Right lobe of liver (tissue), 6 donors: ENCODE data around the gene MACROD2. TPM values are rescaled to one million over a fixed set of nuclear protein-coding genes. Genes with fewer than 3 reads are reported as not detected.

Experiments
- ATAC-seq, 4 donors: fragments of 200-7000 bp; cut with Tn5 transposase; one replicate each; pipeline ENCODE4 v1.9.1; 2020; ENCODE audit warnings: mild to moderate bottlenecking in 4 of 4, moderate library complexity in 4 of 4
- DNase-seq, 3 donors: peaks; one replicate each; pipeline ENCODE4 v3.0.0-alpha.2; 2020
- H3K27ac ChIP-seq, 3 donors: fragments of 200-600 bp; one replicate each; pipeline ENCODE4 v1.8.0; 2022
- H3K27me3 ChIP-seq, 2 donors: fragments of 200-600 bp; one replicate each; pipeline ENCODE4 v1.8.0; 2022
- H3K36me3 ChIP-seq, 4 donors: fragments of 200-600 bp; sonication (generic) in 1 of 4; one replicate each; pipeline versions ENCODE4 v1.5.1 to v1.8.0; 2017 to 2022; ENCODE audit warnings: control low read depth in 1 of 4
- H3K4me1 ChIP-seq, 4 donors: fragments of 200-600 bp; sonication (generic) in 1 of 4; one replicate each; pipeline versions ENCODE4 v1.5.1 to v1.8.0; 2017 to 2022; ENCODE audit warnings: control low read depth in 1 of 4
- H3K4me3 ChIP-seq, 3 donors: fragments of 200-600 bp; one replicate each; pipeline ENCODE4 v1.8.0; 2022
- H3K9me3 ChIP-seq, 4 donors: fragments of 200-600 bp; sonication (generic) in 1 of 4; one replicate each; pipeline versions ENCODE4 v1.5.1 to v1.8.0; 2017 to 2022; ENCODE audit warnings: control low read depth in 1 of 4
- CTCF ChIP-seq, 4 donors: fragments of 200-600 bp in 3 of 4; fragments of 450-650 bp in 1 of 4; IDR thresholded peaks; one replicate each; pipeline versions ENCODE4 v1.5.1 to v1.8.0; 2016 to 2022; ENCODE audit warnings: antibody characterized with exemption in 4 of 4, mild to moderate bottlenecking in 2 of 4
- POLR2A ChIP-seq: fragments of 450-650 bp; IDR thresholded peaks from one replicate; pipeline ENCODE4 v1.6.1; 2017; ENCODE audit warnings: antibody characterized with exemption, mild to moderate bottlenecking
- WGBS: methylation state at CpG from one replicate; pipeline ENCODE4 v1.1.6; 2018; ENCODE audit warnings: low coverage, low lambda C conversion rate; ENCODE audit not compliant: insufficient coverage; ENCODE audit errors: missing lambda C conversion rate; 5-methylcytosine and 5-hydroxymethylcytosine counted together
- intact Hi-C, 2 donors: fragments of 100-400 bp; cut with DNase I; formaldehyde crosslinking; loops; one replicate each; pipeline versions ENCODE4 v1.11.2 to v1.14.1; 2022
- total RNA-seq, 6 experiments: library from RNA; depleted of rRNA in 2 of 6; stranded (reverse); fragments of >200 nt in 2 of 6; fragmentation: NEBNext Ultra II Directional in 3 of 6; extraction: Animal tissue kit (Norgen Biotek cat#: 25700) in 3 of 6; gene quantifications; one replicate each; pipeline versions ENCODE4 v1.1.0 to v1.2.4, GENCODE V29; 2016 to 2023
- donor health status: DM: no; HTN: yes; CAD: no.
- donor health status: DM: no; HTN: no; CAD: no.
- donor health status: DM: no; HTN: no; CAD: no.
- donor health status: DM: no; HTN: yes; CAD: no.
- donor health status: DM: no; HTN: yes; CAD: no.

Gene MACROD2
- total RNA-seq, 6 experiments from 2014 or later = 1.2 to 5.5 (median 3.3) TPM

- intact Hi-C loops = no loop called here
- H3K36me3 ChIP-seq = no peaks in the 10 kb centered on the region
- no peaks in the 10 kb centered on the region for H3K27me3 ChIP-seq
- WGBS = 85% methylated on average over 4 of the region's 4 CpGs
- H3K27ac ChIP-seq = no peak overlapping the region
- ATAC-seq (no peak), DNase-seq (no peak)
- no peak overlapping the region for H3K4me3 ChIP-seq
- TF ChIP-seq CTCF (IDR thresholded peaks at IDR 0.05) = no peak
- TF ChIP-seq POLR2A = no peak
- H3K4me1 ChIP-seq = no peaks in the 10 kb centered on the region
- H3K9me3 ChIP-seq = no peaks in the 10 kb centered on the region
Measured at GRCh38 chr20:14282140-14282539, 286.8 kb downstream of the MACROD2 start.

DNA sequence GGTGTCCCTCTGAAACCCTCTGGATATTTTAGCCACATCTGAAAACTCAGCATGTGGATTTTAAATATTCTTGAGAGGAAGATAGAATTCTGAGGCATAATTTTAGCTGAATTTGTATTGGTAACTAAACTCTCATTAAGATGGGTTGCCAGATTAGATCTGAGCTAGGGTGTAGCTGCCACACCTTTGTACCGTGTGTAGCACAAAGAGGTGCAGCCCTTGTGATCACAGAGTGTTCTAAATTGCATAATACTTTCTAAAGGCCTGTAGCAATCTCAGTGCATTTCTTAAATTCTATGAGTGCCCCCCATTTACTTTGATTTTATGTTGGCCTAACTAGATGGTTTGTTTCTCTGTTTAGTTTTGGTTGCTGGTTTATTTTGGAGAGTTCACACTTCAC lies 289.1 kb downstream of the MACROD2 start:
- H3K27me3 ChIP-seq = no peaks in the 10 kb centered on the region
- DNase-seq (no peak), ATAC-seq (no peak)
- no peaks in the 10 kb centered on the region for H3K36me3 ChIP-seq
- no peak overlapping the region for H3K4me3 ChIP-seq
- no peak overlapping the region for H3K27ac ChIP-seq
- no peaks in the 10 kb centered on the region for H3K4me1 ChIP-seq
- TF ChIP-seq CTCF (IDR thresholded peaks at IDR 0.05) = no peak
- no peak for TF ChIP-seq POLR2A
- 29% methylated on average over 1 of the region's 1 CpG for WGBS
- intact Hi-C loops = no loop called here
- no peaks in the 10 kb centered on the region for H3K9me3 ChIP-seq

DNA sequence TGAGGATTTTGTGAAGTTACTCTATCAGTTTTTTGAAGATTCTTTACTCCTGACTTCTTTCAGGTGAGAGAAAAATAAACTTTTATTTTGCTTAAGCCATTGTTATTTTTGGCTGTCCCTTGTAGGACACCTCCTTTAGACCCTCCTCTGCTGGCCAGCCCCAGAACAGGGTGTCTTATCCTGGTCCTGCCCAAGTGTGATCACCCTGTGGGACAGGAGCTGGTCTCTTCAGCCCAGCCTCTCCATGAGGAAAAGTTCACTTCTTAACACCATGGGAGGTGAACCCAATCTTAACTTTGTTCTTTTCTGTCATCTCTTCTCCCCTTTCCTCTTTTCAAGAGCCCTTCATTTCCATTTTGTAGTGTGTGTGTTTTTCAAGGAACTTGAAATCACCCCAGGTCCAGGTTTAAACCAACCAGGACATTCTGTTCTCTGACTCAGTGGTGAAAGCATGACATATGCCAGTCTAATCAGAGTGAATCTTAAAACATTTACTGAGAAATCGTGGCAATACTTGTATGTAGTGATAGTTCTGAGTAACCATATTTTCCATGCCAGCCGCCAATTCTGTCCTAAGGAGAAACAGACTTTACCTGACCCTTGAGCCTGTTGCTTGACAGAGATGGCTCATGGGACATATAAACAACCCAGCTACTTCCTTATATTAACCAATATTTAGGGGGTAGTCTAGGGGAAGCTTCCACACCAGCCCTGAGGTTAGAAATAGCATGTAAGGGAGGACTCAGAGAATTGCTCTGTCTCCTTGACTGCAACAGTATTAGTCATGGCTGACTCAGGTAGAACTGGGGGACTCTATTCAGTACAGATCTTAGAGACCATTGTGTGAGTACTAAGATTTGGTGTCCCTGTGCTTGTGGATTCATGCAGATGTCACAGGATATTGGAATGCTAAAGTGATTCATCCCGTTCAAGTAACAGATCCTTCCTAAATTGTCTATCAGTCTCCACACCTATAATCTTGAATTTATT lies 293.3 kb downstream of the MACROD2 start:
- H3K4me1 ChIP-seq = no peaks in the 10 kb centered on the region
- 93% methylated on average over 2 of the region's 3 CpGs for WGBS
- no peak overlapping the region for H3K27ac ChIP-seq
- DNase-seq = no peak
- intact Hi-C loops = no loop called here
- H3K4me3 ChIP-seq = no peak overlapping the region
- no peak for ATAC-seq
- no peaks in the 10 kb centered on the region for H3K27me3 ChIP-seq
- H3K36me3 ChIP-seq = no peaks in the 10 kb centered on the region
- TF ChIP-seq POLR2A (no peak), CTCF (IDR thresholded peaks at IDR 0.05) (no peak)
- H3K9me3 ChIP-seq = no peaks in the 10 kb centered on the region

DNA sequence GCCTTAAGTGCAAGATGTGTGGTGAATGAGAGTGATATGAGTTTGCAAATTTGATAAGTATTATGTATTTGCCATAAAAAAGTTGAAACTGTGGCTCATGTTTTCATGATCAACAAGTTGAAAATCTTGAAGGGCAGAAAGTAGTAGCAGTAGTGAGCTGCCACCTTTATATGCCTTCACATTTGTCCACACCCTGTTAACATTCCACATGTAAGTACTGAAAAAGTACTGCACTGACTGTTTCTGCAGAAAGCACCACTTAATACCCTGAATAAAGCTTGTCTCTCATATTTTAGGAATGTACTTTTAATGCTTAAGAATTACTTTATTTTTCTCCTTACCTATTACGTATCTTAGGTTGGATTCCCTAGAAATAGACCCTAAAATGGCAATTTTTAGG lies 296.2 kb downstream of the MACROD2 start:
- intact Hi-C loops = no loop called here
- ATAC-seq (no peak), DNase-seq (no peak)
- TF ChIP-seq CTCF (IDR thresholded peaks at IDR 0.05) = no peak
- no peak for TF ChIP-seq POLR2A
- H3K27ac ChIP-seq = no peak overlapping the region
- no peaks in the 10 kb centered on the region for H3K27me3 ChIP-seq
- 78% methylated on average over 1 of the region's 1 CpG for WGBS
- H3K4me1 ChIP-seq = no peaks in the 10 kb centered on the region
- no peaks in the 10 kb centered on the region for H3K9me3 ChIP-seq
- no peaks in the 10 kb centered on the region for H3K36me3 ChIP-seq
- no peak overlapping the region for H3K4me3 ChIP-seq
